HFFc6 (cell line): ENCODE measurements around the gene GSTCD. TPM values are rescaled to one million over a fixed set of nuclear protein-coding genes. Genes with fewer than 3 reads are reported as not detected.

Source experiments
- DNase-seq: peaks from one replicate; pipeline ENCODE4 v3.0.0-alpha.2; 2018
- H3K27ac Mint-ChIP-seq: 2 replicates; pipeline ENCODE4 v1.8.0; 2020; ENCODE audit warnings: mild to moderate bottlenecking, mixed read lengths
- H3K27me3 Mint-ChIP-seq: 2 replicates; pipeline ENCODE4 v1.8.0; 2021; ENCODE audit warnings: mild to moderate bottlenecking, moderate library complexity, mixed read lengths; ENCODE audit not compliant: insufficient read depth
- H3K36me3 Mint-ChIP-seq: 2 replicates; pipeline ENCODE4 v1.8.0; 2021; ENCODE audit warnings: low read depth, mixed read lengths
- H3K4me1 Mint-ChIP-seq: 2 replicates; pipeline ENCODE4 v1.8.0; 2020; ENCODE audit warnings: low read depth, mixed read lengths
- H3K4me3 Mint-ChIP-seq: 2 replicates; pipeline ENCODE4 v1.8.0; 2020; ENCODE audit warnings: mild to moderate bottlenecking, moderate library complexity, mixed read lengths
- H3K9me3 Mint-ChIP-seq: 2 replicates; pipeline ENCODE4 v1.8.0; 2020; ENCODE audit warnings: mild to moderate bottlenecking, mixed read lengths
- CTCF ChIP-seq: fragments of 200-600 bp; sonication (generic); IDR thresholded peaks from 2 replicates; pipeline ENCODE4 v1.5.0; 2021; ENCODE audit warnings: antibody characterized with exemption, mild to moderate bottlenecking
- total RNA-seq, 6 experiments: library from RNA; stranded (reverse); fragmentation: NEBNext Ultra II Directional; extraction: Animal tissue kit (Norgen Biotek cat#: 25700); gene quantifications; 2 replicates in 1 of 6; 3 replicates in 5 of 6; pipeline ENCODE4 v1.2.3, GENCODE V29; 2021

The GSTCD gene
- total RNA-seq, 6 experiments from 2014 or later: 5.8 to 12.3 (median 9.7) TPM

GRCh38 chr4:105786748-105787147, 78.2 kb downstream of the GSTCD start:
- no peaks in the 10 kb centered on the region for H3K36me3 Mint-ChIP-seq
- no peaks in the 10 kb centered on the region for H3K9me3 Mint-ChIP-seq
- H3K4me3 Mint-ChIP-seq: no peak overlapping the region
- DNase-seq: no peak
- H3K4me1 Mint-ChIP-seq: no peaks in the 10 kb centered on the region
- no peaks in the 10 kb centered on the region for H3K27me3 Mint-ChIP-seq
- no peak for TF ChIP-seq CTCF
- no peak overlapping the region for H3K27ac Mint-ChIP-seq

- Mint-ChIP-seq H3K4me3 (no peak overlapping the region), H3K9me3 (no peaks in the 10 kb centered on the region), H3K4me1 (peaks cover 5% of the 10 kb centered on the region), H3K27me3 (no peaks in the 10 kb centered on the region), H3K27ac (no peak overlapping the region), H3K36me3 (peaks cover 19% of the 10 kb centered on the region)
- TF ChIP-seq CTCF: no peak
- DNase-seq: no peak
Measured at GRCh38 chr4:105797225-105797624, 88.6 kb downstream of the GSTCD start.

- Mint-ChIP-seq H3K36me3 (no peaks in the 10 kb centered on the region), H3K9me3 (no peaks in the 10 kb centered on the region), H3K4me1 (peaks cover 27% of the 10 kb centered on the region), H3K27ac (no peak overlapping the region), H3K27me3 (no peaks in the 10 kb centered on the region; the same call in 1 of the 2 replicates), H3K4me3 (no peak overlapping the region)
- no peak for TF ChIP-seq CTCF
- DNase-seq: no peak
Measured at GRCh38 chr4:105805501-105806120, 97.0 kb downstream of the GSTCD start.

- no peak for TF ChIP-seq CTCF
- Mint-ChIP-seq H3K4me3 (no peak overlapping the region), H3K36me3 (no peaks in the 10 kb centered on the region), H3K9me3 (no peaks in the 10 kb centered on the region), H3K27ac (0 out of 2 replicates have a peak overlapping the region, but pooled peaks have one; percentile 64), H3K4me1 (peaks cover 35% of the 10 kb centered on the region), H3K27me3 (no peaks in the 10 kb centered on the region; the same call in 1 of the 2 replicates)
- DNase-seq: peak; percentile 4
Measured at GRCh38 chr4:105807496-105807895, 98.9 kb downstream of the GSTCD start.

GRCh38 chr4:105808030-105808749, 99.6 kb downstream of the GSTCD start:
- H3K36me3 Mint-ChIP-seq: no peaks in the 10 kb centered on the region
- no peak for DNase-seq
- H3K27ac Mint-ChIP-seq: peak overlapping the region; percentile 64
- H3K9me3 Mint-ChIP-seq: no peaks in the 10 kb centered on the region
- H3K27me3 Mint-ChIP-seq: no peaks in the 10 kb centered on the region
- TF ChIP-seq CTCF: no peak
- H3K4me3 Mint-ChIP-seq: peak overlapping the region; percentile 80
- H3K4me1 Mint-ChIP-seq: peaks cover 35% of the 10 kb centered on the region
